WI38 (cell line): ENCODE data around the gene BDKRB2.

Experiments
- H3K4me3 ChIP-seq: 2 replicates; pipeline ENCODE4 v1.5.1; 2011; ENCODE audit warnings: low read depth, mild to moderate bottlenecking, control low read depth, low read length
- TF ChIP-seq, protein P1 (sequence below): IDR thresholded peaks from 2 replicates; pipeline ENCODE4 v1.5.1; 2012; ENCODE audit warnings: low read depth, mild to moderate bottlenecking, control low read depth, low read length

The BDKRB2 gene

DNA sequence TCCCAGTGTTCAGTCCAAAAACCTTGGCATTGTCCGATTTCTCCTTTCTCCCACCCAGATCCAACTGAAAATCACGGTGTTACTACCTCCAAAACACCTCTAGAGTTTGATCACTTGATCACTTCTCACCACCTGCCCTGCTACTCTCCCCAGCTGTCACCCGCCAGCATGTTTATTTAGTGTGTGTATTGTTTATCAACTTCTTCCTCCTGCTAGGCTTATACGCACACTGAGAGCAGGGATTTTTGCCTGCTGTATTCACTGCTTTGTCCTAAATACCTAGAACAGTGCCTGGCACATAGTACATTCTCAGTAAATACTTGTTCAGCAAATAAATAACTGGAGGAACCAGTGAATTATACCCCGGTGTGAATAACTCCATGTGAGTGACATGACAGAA, 56.4 kb downstream of the BDKRB2 start:
- H3K4me3 ChIP-seq: peak overlapping the region; percentile 15; the same call in 1 of the 2 replicates
- TF ChIP-seq, protein P1, sequence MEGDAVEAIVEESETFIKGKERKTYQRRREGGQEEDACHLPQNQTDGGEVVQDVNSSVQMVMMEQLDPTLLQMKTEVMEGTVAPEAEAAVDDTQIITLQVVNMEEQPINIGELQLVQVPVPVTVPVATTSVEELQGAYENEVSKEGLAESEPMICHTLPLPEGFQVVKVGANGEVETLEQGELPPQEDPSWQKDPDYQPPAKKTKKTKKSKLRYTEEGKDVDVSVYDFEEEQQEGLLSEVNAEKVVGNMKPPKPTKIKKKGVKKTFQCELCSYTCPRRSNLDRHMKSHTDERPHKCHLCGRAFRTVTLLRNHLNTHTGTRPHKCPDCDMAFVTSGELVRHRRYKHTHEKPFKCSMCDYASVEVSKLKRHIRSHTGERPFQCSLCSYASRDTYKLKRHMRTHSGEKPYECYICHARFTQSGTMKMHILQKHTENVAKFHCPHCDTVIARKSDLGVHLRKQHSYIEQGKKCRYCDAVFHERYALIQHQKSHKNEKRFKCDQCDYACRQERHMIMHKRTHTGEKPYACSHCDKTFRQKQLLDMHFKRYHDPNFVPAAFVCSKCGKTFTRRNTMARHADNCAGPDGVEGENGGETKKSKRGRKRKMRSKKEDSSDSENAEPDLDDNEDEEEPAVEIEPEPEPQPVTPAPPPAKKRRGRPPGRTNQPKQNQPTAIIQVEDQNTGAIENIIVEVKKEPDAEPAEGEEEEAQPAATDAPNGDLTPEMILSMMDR: no peak

DNA sequence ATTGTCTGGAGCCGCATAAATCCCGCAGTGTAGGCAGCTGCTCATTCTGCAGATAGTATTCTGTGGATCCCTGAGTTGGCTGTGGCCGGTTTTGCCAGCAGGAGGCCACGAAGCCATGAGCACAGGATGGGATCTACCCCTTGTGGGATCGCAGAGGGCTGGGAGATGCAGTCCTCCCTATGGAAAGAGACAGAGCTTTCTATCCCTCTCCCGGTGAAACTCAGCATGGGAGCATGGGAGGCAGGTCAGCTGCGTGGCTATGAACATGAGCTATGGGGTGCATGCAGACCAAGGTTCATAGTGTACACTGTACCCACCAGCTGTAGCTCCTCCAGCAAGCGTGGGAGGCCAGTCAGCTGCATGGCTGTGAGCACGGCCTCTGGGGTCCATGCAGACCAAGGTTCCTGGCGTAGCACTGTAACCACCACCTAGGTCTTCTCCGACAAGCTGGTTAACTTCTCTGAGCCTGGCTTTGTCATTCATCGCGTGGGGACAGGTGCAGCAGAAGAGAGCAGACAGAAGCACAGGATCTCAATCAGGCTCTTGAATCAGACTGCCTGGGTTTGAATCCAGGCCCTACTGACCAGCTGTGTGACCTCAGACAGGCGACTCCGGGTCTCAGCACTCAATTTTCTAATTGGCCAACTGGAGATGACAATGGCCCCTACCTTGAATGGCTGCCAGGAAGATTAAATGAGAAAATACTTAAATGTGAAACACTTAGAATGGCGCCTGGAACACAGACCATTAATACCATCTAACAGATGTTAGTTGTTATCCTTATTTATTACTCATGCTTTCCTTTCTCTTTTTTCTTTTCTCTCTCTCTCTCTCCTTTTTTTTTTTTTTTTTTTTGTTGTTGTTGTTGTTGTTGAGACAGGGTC, 57.4 kb downstream of the BDKRB2 start:
- TF ChIP-seq, protein P1: 0 out of 2 replicates have a peak, but pooled peaks have one; percentile 14
- no peak overlapping the region for H3K4me3 ChIP-seq

DNA sequence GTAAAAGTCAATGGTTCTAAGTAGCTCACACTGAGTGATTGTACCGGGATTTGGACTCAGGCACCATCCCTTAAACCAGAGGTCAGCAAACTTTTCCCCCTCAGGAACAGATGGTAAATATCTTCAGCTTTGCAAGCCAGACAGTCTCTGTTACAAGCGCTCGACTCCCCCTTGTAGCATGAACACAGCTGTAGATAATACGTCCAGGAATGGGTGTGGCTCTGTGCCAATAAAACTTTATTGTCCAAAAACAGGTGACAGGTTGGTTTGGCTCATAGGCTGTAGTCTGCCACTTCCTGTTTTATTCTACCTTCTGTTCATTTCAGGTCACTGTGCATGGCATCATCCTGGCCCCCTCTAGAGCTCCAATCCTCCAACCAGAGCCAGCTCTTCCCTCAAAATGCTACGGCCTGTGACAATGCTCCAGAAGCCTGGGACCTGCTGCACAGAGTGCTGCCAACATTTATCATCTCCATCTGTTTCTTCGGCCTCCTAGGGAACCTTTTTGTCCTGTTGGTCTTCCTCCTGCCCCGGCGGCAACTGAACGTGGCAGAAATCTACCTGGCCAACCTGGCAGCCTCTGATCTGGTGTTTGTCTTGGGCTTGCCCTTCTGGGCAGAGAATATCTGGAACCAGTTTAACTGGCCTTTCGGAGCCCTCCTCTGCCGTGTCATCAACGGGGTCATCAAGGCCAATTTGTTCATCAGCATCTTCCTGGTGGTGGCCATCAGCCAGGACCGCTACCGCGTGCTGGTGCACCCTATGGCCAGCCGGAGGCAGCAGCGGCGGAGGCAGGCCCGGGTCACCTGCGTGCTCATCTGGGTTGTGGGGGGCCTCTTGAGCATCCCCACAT, 58.9 kb downstream of the BDKRB2 start:
- TF ChIP-seq, protein P1: no peak

DNA sequence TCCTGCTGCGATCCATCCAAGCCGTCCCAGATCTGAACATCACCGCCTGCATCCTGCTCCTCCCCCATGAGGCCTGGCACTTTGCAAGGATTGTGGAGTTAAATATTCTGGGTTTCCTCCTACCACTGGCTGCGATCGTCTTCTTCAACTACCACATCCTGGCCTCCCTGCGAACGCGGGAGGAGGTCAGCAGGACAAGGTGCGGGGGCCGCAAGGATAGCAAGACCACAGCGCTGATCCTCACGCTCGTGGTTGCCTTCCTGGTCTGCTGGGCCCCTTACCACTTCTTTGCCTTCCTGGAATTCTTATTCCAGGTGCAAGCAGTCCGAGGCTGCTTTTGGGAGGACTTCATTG, 59.5 kb downstream of the BDKRB2 start:
- TF ChIP-seq, protein P1: no peak
- no peak overlapping the region for H3K4me3 ChIP-seq

More for the DNA sequence above, 58.9 kb downstream of the BDKRB2 start:
- no peak overlapping the region for H3K4me3 ChIP-seq

DNA sequence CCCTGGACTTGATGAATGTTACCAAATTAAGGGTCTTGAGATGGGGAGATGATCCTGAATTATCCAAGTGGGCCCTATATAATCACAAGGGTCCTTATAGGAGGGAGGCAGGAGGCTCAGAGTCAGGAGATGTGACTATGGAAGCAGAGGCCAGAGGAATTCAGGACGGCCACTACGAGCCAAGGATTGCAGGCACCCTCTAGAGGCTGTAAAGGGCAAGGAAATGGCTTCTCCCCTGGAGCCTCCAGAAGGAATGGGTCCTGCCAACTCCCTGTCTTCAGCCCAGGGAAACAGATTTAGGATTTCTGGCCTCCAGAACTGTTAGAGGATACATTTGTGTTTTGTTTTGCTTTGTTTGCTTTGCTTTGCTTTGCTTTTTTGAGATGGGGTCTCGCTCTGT, 60.2 kb downstream of the BDKRB2 start:
- TF ChIP-seq, protein P1: peak; percentile 44

DNA sequence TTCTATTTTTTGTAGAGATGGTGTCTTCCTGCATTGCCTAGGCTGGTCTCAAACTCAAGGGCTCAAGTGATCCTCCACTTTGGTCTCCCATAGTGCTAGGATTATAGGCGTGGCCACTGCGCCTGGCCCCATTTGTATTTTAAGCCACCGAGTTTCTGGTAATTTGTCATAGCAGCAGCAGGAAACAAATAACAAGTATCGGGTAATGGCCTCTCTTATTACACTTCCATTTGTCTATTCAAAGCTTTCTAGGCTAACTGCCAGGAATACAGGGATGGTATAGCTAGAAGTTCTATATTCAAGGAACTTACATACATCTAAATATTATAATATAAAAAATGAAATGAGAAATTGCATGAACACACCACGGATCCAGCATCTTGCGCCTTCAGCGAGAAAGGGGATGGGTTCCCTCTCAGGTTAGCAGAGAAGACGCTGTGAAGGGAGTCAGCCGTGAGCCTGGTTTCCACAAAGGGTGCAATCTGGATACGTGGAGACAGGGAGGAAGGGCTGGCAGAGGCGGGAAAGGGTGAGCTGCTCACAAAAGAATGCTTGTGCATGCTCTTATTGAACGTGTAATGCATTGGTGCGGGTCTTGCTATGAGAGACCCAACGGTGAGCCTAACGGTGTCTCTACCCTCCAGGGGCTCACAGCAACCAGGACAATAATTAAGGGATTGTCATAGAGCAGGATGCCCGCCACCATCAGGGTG, 60.9 kb downstream of the BDKRB2 start:
- TF ChIP-seq, protein P1: no peak
- no peak overlapping the region for H3K4me3 ChIP-seq

More for the DNA sequence above, 60.2 kb downstream of the BDKRB2 start:
- H3K4me3 ChIP-seq: no peak overlapping the region
